OCI-LY7 (cell line): ENCODE measurements around the gene C1orf174.

Experiments used
- CTCF ChIP-seq: fragments of 200-600 bp; sonication (generic); conservative IDR thresholded peaks from 2 replicates; pipeline ENCODE4 v1.5.1; 2014; ENCODE audit warnings: mild to moderate bottlenecking, antibody characterized with exemption, low read length, moderate library complexity, mixed read lengths
- EZH2phosphoT487 ChIP-seq: fragments of 200-600 bp; sonication (generic); IDR thresholded peaks from 2 replicates; pipeline ENCODE4 v1.6.1; 2018; ENCODE audit warnings: low read depth, borderline replicate concordance, mild to moderate bottlenecking, mixed run types, antibody characterized with exemption, low read length, moderate library complexity, mixed read lengths

GRCh38 chr1:3944578-3945125, 44.6 kb upstream of the C1orf174 start:
- TF ChIP-seq CTCF (no peak), EZH2phosphoT487 (no peak)
